NCI-H2107 (cell line): Measurements from ENCODE around the gene PABPC1L.

Source experiments
- DNase-seq: peaks from one replicate; lab custom pipeline; 2025; lab: John Stamatoyannopoulos, UW

Gene PABPC1L

GRCh38 chr20:44900231-44900854 is 9.5 kb upstream of the PABPC1L start:
- no peak for DNase-seq

- DNase-seq = no peak
Measured at GRCh38 chr20:44901974-44902373, 7.9 kb upstream of the PABPC1L start.

- DNase-seq = no peak
Measured at GRCh38 chr20:44904377-44904776, 5.5 kb upstream of the PABPC1L start.

- no peak for DNase-seq
Measured at GRCh38 chr20:44908987-44909871, 631 bp upstream of the PABPC1L start.

GRCh38 chr20:44910690-44911262 is 916 bp downstream of the PABPC1L start:
- no peak for DNase-seq

- DNase-seq = no peak
Measured at GRCh38 chr20:44911264-44911921, 1.5 kb downstream of the PABPC1L start.

- DNase-seq = no peak
Measured at GRCh38 chr20:44912189-44912588, 2.3 kb downstream of the PABPC1L start.

- no peak for DNase-seq
Measured at GRCh38 chr20:44914924-44915323, 5.1 kb downstream of the PABPC1L start.

GRCh38 chr20:44916586-44916985 is 6.7 kb downstream of the PABPC1L start:
- no peak for DNase-seq

- DNase-seq = no peak
Measured at GRCh38 chr20:44917399-44917798, 7.5 kb downstream of the PABPC1L start.

GRCh38 chr20:44918342-44918741 is 8.5 kb downstream of the PABPC1L start:
- DNase-seq = no peak

GRCh38 chr20:44918761-44919160 is 8.9 kb downstream of the PABPC1L start:
- no peak for DNase-seq

- no peak for DNase-seq
Measured at GRCh38 chr20:44921447-44921846, 11.6 kb downstream of the PABPC1L start.

- no peak for DNase-seq
Measured at GRCh38 chr20:44924541-44924940, 14.7 kb downstream of the PABPC1L start.

GRCh38 chr20:44928595-44928994 is 18.7 kb downstream of the PABPC1L start:
- no peak for DNase-seq

GRCh38 chr20:44930517-44931168 is 20.8 kb downstream of the PABPC1L start:
- DNase-seq = no peak

- DNase-seq = no peak
Measured at GRCh38 chr20:44931911-44932310, 22.1 kb downstream of the PABPC1L start.

- no peak for DNase-seq
Measured at GRCh38 chr20:44932916-44933315, 23.1 kb downstream of the PABPC1L start.

GRCh38 chr20:44936510-44936909 is 26.6 kb downstream of the PABPC1L start:
- no peak for DNase-seq

GRCh38 chr20:44938637-44939036 is 28.8 kb downstream of the PABPC1L start:
- no peak for DNase-seq

GRCh38 chr20:44941120-44941691 is 31.3 kb downstream of the PABPC1L start:
- DNase-seq = no peak
